Measurements from ENCODE around the gene FKBP8.

FKBP8 gene

DNA sequence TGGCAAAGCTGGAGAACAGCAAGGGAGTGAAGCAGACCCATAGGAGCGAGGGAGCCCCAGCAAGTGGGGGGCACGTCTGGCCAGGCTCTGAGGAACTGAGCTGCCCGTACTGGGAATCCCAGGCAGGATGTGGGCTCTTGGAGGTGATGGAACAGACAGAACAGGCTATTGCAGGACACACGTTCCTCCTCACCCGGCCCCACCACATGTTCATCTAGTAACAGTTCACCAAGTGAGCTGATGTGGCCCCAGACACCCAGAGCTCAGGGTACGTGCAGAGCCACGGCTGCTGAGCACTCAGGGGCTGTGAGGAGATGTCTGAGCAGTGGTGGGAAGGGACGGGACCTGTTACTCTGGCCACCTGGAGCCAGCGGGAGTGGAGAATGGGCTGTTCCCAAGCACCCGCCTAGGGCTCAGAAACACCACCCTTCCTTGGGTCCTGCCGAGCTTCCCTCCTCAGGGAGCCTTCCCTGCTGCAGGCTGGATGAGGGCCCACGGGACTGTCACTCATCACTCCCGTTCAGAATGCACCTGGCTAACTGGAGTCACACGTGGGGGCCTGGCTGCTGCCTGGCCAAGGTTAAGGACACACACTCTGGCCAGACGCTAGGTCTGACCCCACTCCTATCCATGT lies 39.9 kb downstream of the FKBP8 start:
- 62% methylated on average over 11 of the region's 15 CpGs for WGBS (ENCODE audit: insufficient coverage)
- Histone ChIP-seq H3K27ac (ENCODE audit: insufficient read depth in 1 of 2, low read depth in 1 of 2, low read length in 2 of 2, poor library complexity in 1 of 2, severe bottlenecking in 2 of 2) (no peak overlapping the region), H3K9me3 (ENCODE audit: control extremely low read depth in 1 of 5, control insufficient read depth in 4 of 5, insufficient read depth in 2 of 5, low read depth in 1 of 5, low read length in 4 of 5) (no peaks in the 10 kb centered on the region), H3K27me3 (replicated peaks in 2 of 5; ENCODE audit: control insufficient read depth in 4 of 5, insufficient read depth in 5 of 5, low read length in 4 of 5) (no peaks in the 10 kb centered on the region), H3K4me1 (ENCODE audit: control extremely low read depth in 1 of 4, control insufficient read depth in 4 of 4, insufficient read depth in 4 of 4, low read length in 3 of 4) (peaks cover 5 to 83% (median 74%) of the 10 kb centered on the region in 4 experiments), H3K36me3 (ENCODE audit: control insufficient read depth in 4 of 4, insufficient read depth in 4 of 4, low read length in 3 of 4) (no peaks in the 10 kb centered on the region), H3K4me3 (ENCODE audit: control insufficient read depth in 1 of 7, extremely low read depth in 1 of 7, insufficient read depth in 4 of 7, low read depth in 2 of 7, low read length in 6 of 7) (peak overlapping the region in 2 of 7 experiments; percentile 36 to 45)
- POLR2A ChIA-PET: interaction anchor here (1.0 to 2.1 kb wide), 2 partner anchors 18 to 85 kb away, joined by 3 to 8 read pairs; partner anchors contain the start of genes ELL and REX1BD
- CTCF ChIA-PET: interaction anchor here (0.8 to 3.8 kb wide), 8 partner anchors 9 to 59 kb away, joined by 3 to 19 read pairs (median 5); partner anchors contain the start of genes ELL and KXD1
- DNase-seq: peak in 1 of 3 donors; percentile 31

DNA sequence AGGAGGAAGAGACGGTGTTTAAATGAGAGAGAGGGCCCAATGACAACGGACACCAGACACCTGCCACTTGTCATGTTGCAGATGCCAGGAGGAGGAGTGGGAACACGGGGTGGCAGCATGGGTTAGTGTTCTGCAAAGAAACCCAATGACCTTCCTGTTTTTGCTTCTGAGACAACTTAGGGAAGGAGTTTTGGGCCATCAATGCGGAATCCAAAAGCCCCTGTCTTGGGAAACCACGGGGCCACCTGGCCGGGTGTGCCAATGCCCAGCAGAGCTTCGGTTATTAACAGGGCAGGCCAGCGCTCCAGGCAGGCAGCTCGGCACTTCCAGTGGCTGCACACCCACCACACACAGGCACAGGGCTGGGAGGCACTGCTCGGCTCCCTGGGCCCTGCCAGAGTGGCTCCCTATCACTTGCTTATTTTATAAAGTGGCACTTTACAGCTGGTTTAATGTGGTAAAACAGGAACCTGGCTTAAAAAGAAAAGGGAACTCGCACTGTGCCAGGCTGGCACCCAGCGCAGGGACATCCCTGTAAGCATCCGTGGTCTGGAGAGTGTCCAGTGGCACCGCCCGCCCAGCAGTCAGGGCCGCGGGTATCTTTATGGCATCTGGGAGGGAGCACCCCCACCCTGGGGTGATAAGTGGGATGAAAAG lies 40.6 kb downstream of the FKBP8 start:
- peaks cover 5 to 77% (median 70%) of the 10 kb centered on the region in 4 experiments for H3K4me1 ChIP-seq (ENCODE audit: control extremely low read depth in 1 of 4, control insufficient read depth in 4 of 4, insufficient read depth in 4 of 4, low read length in 3 of 4)
- CTCF ChIA-PET: interaction anchor here (0.8 to 3.8 kb wide), 8 partner anchors 10 to 58 kb away, joined by 3 to 19 read pairs (median 5); partner anchors contain the start of genes ELL and KXD1
- WGBS (ENCODE audit: insufficient coverage): 5% methylated on average over 16 of the region's 17 CpGs
- no peaks in the 10 kb centered on the region for H3K36me3 ChIP-seq (ENCODE audit: control insufficient read depth in 4 of 4, insufficient read depth in 4 of 4, low read length in 3 of 4)
- no peaks in the 10 kb centered on the region for H3K9me3 ChIP-seq (ENCODE audit: control extremely low read depth in 1 of 5, control insufficient read depth in 4 of 5, insufficient read depth in 2 of 5, low read depth in 1 of 5, low read length in 4 of 5)
- peak overlapping the region; percentile 11 to 40 for H3K27ac ChIP-seq (ENCODE audit: insufficient read depth in 1 of 2, low read depth in 1 of 2, low read length in 2 of 2, poor library complexity in 1 of 2, severe bottlenecking in 2 of 2)
- POLR2A ChIA-PET: interaction anchor here (1.0 to 2.1 kb wide), 2 partner anchors 19 to 86 kb away, joined by 3 to 8 read pairs; partner anchors contain the start of genes ELL and REX1BD
- peak overlapping the region in 3 of 7 experiments; percentile 36 to 45 (median 40) for H3K4me3 ChIP-seq (ENCODE audit: control insufficient read depth in 1 of 7, extremely low read depth in 1 of 7, insufficient read depth in 4 of 7, low read depth in 2 of 7, low read length in 6 of 7)
- DNase-seq: peak in 2 of 3 donors; percentile 65 to 82
- no peaks in the 10 kb centered on the region for H3K27me3 ChIP-seq (replicated peaks in 2 of 5; ENCODE audit: control insufficient read depth in 4 of 5, insufficient read depth in 5 of 5, low read length in 4 of 5)

DNA sequence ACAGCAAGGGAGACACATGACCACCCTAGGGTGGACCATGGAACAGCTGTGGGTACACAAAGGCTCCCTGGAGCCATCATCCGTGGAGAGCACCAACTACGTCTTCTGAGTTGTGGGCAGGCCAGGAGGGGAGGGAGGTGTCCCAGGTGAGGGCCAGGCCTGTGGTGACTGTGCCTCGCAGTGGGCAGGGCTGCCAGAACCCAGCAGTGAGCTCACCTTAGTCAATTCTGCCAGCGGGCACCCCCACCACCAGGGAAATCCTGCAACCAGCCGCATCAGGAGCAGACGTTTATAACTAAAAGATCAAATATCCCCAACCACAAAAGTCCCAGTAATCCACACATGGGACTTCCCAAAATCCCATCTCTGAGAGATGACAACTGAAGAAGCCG lies 41.1 kb downstream of the FKBP8 start:
- CTCF ChIA-PET: interaction anchor here (0.9 to 3.8 kb wide), 10 partner anchors 7 to 56 kb away, joined by 3 to 19 read pairs (median 4); partner anchors contain the start of genes ELL and KXD1
- H3K36me3 ChIP-seq (ENCODE audit: control insufficient read depth in 4 of 4, insufficient read depth in 4 of 4, low read length in 3 of 4): no peaks in the 10 kb centered on the region
- H3K27me3 ChIP-seq (replicated peaks in 2 of 5; ENCODE audit: control insufficient read depth in 4 of 5, insufficient read depth in 5 of 5, low read length in 4 of 5): no peaks in the 10 kb centered on the region
- H3K4me3 ChIP-seq (ENCODE audit: control insufficient read depth in 1 of 7, extremely low read depth in 1 of 7, insufficient read depth in 4 of 7, low read depth in 2 of 7, low read length in 6 of 7): peak overlapping the region in 3 of 7 experiments; percentile 29 to 40 (median 36)
- no peak for DNase-seq
- no peaks in the 10 kb centered on the region for H3K9me3 ChIP-seq (ENCODE audit: control extremely low read depth in 1 of 5, control insufficient read depth in 4 of 5, insufficient read depth in 2 of 5, low read depth in 1 of 5, low read length in 4 of 5)
- 78% methylated on average over 4 of the region's 7 CpGs for WGBS (ENCODE audit: insufficient coverage)
- H3K27ac ChIP-seq (ENCODE audit: insufficient read depth in 1 of 2, low read depth in 1 of 2, low read length in 2 of 2, poor library complexity in 1 of 2, severe bottlenecking in 2 of 2): peak overlapping the region; percentile 3 to 49
- peaks cover 5 to 73% (median 65%) of the 10 kb centered on the region in 4 experiments for H3K4me1 ChIP-seq (ENCODE audit: control extremely low read depth in 1 of 4, control insufficient read depth in 4 of 4, insufficient read depth in 4 of 4, low read length in 3 of 4)
- POLR2A ChIA-PET: interaction anchor here (0.6 to 2.1 kb wide), 2 partner anchors 19 to 198 kb away, joined by 7 to 8 read pairs; partner anchors contain the start of gene ELL

DNA sequence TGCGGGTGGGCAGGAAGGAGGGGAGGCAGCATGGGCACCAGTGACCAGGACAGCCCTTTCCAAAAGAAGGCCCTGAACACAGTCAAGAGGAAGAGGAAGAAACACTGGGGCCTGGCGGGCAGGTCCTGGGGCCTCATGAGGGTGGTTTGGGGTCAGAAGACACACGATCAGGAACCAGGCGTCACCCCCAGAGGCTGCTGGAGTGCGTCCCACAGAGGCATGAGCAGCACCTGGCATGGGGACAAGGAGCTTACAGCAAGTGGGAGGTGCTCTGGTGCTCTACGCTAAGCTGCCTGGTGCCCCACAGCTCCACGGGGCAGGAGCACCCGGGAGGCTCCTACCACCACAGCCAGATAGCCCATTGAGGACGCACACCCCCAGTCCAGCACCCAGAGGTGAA lies 41.5 kb downstream of the FKBP8 start:
- DNase-seq: peak in 2 of 3 donors; percentile 75 to 82
- H3K36me3 ChIP-seq (ENCODE audit: control insufficient read depth in 4 of 4, insufficient read depth in 4 of 4, low read length in 3 of 4): no peaks in the 10 kb centered on the region
- peak overlapping the region in 2 of 7 experiments; percentile 26 to 29 for H3K4me3 ChIP-seq (ENCODE audit: control insufficient read depth in 1 of 7, extremely low read depth in 1 of 7, insufficient read depth in 4 of 7, low read depth in 2 of 7, low read length in 6 of 7)
- no peaks in the 10 kb centered on the region for H3K27me3 ChIP-seq (replicated peaks in 2 of 5; ENCODE audit: control insufficient read depth in 4 of 5, insufficient read depth in 5 of 5, low read length in 4 of 5)
- CTCF ChIA-PET: interaction anchor here (0.9 to 3.8 kb wide), 6 partner anchors 8 to 39 kb away, joined by 3 to 19 read pairs (median 4); partner anchors contain the start of gene ELL
- WGBS (ENCODE audit: insufficient coverage): 20% methylated on average over 8 of the region's 9 CpGs
- no peaks in the 10 kb centered on the region for H3K9me3 ChIP-seq (ENCODE audit: control extremely low read depth in 1 of 5, control insufficient read depth in 4 of 5, insufficient read depth in 2 of 5, low read depth in 1 of 5, low read length in 4 of 5)
- H3K4me1 ChIP-seq (ENCODE audit: control extremely low read depth in 1 of 4, control insufficient read depth in 4 of 4, insufficient read depth in 4 of 4, low read length in 3 of 4): peaks cover 5 to 73% (median 61%) of the 10 kb centered on the region in 4 experiments
- POLR2A ChIA-PET: interaction anchor here (0.6 to 2.1 kb wide), 2 partner anchors 19 to 198 kb away, joined by 7 to 8 read pairs; partner anchors contain the start of gene ELL
- H3K27ac ChIP-seq (ENCODE audit: insufficient read depth in 1 of 2, low read depth in 1 of 2, low read length in 2 of 2, poor library complexity in 1 of 2, severe bottlenecking in 2 of 2): peak overlapping the region; percentile 3 to 49

DNA sequence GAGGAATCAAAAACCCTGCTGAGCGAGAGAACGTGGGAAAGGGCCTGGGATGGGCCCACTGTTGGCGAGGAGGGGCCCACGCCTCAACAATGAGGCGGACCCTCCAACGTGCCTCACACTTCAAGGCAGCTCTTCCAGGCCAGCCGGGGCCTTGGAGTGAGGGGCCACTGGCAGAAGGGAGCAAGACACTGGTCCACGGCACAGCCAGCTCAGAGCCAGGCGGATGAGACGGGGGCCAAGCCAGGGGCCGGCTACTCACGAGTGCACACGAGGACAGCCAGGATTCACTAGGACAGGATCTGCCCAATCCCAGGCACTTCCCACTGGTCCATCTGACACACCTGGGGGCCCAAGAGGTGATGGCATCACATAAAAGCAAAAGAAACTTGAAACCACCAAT lies 42.0 kb downstream of the FKBP8 start:
- Histone ChIP-seq H3K9me3 (ENCODE audit: control extremely low read depth in 1 of 5, control insufficient read depth in 4 of 5, insufficient read depth in 2 of 5, low read depth in 1 of 5, low read length in 4 of 5) (no peaks in the 10 kb centered on the region), H3K36me3 (ENCODE audit: control insufficient read depth in 4 of 4, insufficient read depth in 4 of 4, low read length in 3 of 4) (no peaks in the 10 kb centered on the region), H3K4me3 (ENCODE audit: control insufficient read depth in 1 of 7, extremely low read depth in 1 of 7, insufficient read depth in 4 of 7, low read depth in 2 of 7, low read length in 6 of 7) (peak overlapping the region in 2 of 7 experiments; percentile 26 to 29), H3K27me3 (replicated peaks in 2 of 5; ENCODE audit: control insufficient read depth in 4 of 5, insufficient read depth in 5 of 5, low read length in 4 of 5) (no peaks in the 10 kb centered on the region), H3K27ac (ENCODE audit: insufficient read depth in 1 of 2, low read depth in 1 of 2, low read length in 2 of 2, poor library complexity in 1 of 2, severe bottlenecking in 2 of 2) (no peak overlapping the region), H3K4me1 (ENCODE audit: control extremely low read depth in 1 of 4, control insufficient read depth in 4 of 4, insufficient read depth in 4 of 4, low read length in 3 of 4) (peaks cover 5 to 73% (median 60%) of the 10 kb centered on the region in 4 experiments)
- 82% methylated on average over 9 of the region's 13 CpGs for WGBS (ENCODE audit: insufficient coverage)
- DNase-seq: no peak
- ChIA-PET POLR2A (interaction anchor here (0.6 kb wide), 1 partner anchor 199 kb away, joined by 7 read pairs; no protein-coding TSS in a partner anchor), CTCF (interaction anchor here (0.9 to 3.8 kb wide), 5 partner anchors 8 to 39 kb away, joined by 3 to 19 read pairs (median 4); partner anchors contain the start of gene ELL)

DNA sequence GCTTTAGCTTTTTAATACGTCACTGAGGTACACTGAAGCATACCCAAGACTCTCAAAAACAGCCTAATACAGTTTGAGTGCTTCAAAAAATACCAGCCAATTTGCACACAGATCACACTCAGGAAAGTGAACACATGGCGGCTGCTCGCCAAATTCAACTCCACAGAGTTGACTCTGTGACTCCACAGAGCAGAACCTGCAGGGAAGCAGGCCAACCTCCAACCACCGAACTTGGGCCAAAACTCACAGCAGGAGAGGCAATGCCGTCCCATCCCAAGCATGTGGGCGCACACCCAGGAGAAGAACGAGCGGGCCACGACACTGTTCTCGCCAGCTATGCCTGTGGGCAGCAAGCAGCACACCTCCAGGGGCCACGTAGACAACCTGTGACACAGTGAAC lies 42.6 kb downstream of the FKBP8 start:
- Histone ChIP-seq H3K4me3 (ENCODE audit: control insufficient read depth in 1 of 7, extremely low read depth in 1 of 7, insufficient read depth in 4 of 7, low read depth in 2 of 7, low read length in 6 of 7) (no peak overlapping the region), H3K27ac (ENCODE audit: insufficient read depth in 1 of 2, low read depth in 1 of 2, low read length in 2 of 2, poor library complexity in 1 of 2, severe bottlenecking in 2 of 2) (no peak overlapping the region), H3K4me1 (ENCODE audit: control extremely low read depth in 1 of 4, control insufficient read depth in 4 of 4, insufficient read depth in 4 of 4, low read length in 3 of 4) (peaks cover 5 to 73% (median 60%) of the 10 kb centered on the region in 4 experiments), H3K27me3 (replicated peaks in 2 of 5; ENCODE audit: control insufficient read depth in 4 of 5, insufficient read depth in 5 of 5, low read length in 4 of 5) (no peaks in the 10 kb centered on the region), H3K36me3 (ENCODE audit: control insufficient read depth in 4 of 4, insufficient read depth in 4 of 4, low read length in 3 of 4) (no peaks in the 10 kb centered on the region), H3K9me3 (ENCODE audit: control extremely low read depth in 1 of 5, control insufficient read depth in 4 of 5, insufficient read depth in 2 of 5, low read depth in 1 of 5, low read length in 4 of 5) (no peaks in the 10 kb centered on the region)
- POLR2A ChIA-PET: no interaction called here
- DNase-seq: no peak
- 92% methylated on average over 11 of the region's 11 CpGs for WGBS (ENCODE audit: insufficient coverage)
- CTCF ChIA-PET: interaction anchor here (1.1 to 3.8 kb wide), 6 partner anchors 9 to 27 kb away, joined by 3 to 19 read pairs (median 4); partner anchors contain the start of gene ELL
